ENCODE results near the gene SPRED2.

SPRED2 gene

DNA sequence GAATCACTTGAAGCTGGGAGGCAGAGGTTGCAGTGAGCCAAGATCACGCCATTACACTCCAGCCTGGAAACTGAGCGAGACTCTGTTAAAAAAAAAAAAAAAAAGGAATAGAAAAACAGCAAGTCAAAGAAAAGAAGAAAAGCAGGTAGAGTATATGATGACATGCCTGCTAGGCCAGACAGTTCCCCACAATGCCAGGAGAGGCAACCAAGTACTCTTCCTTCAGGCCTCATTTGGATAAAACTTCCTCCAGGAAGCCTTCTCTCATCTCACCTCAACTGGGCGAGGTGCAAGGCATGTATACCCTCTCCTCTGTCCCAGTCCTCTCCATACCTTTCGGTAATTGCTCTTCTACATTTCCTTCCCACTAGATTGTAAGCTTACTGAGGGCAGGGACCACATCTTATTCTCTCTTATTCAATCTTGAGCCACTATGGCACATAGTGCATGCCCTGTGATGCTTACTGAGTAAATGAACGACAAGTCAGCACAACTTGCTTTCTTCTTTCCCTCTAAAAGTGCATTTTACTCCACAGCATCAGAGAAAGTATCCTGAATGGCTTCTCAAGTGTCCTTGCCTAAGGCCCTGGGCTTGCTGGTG is 10.1 kb upstream of the SPRED2 start:
- DNase-seq (no peak), ATAC-seq (no peak)

GRCh38 chr2:65438137-65438899 is 5.9 kb upstream of the SPRED2 start:
- DNase-seq (no peak), ATAC-seq (no peak)

DNA sequence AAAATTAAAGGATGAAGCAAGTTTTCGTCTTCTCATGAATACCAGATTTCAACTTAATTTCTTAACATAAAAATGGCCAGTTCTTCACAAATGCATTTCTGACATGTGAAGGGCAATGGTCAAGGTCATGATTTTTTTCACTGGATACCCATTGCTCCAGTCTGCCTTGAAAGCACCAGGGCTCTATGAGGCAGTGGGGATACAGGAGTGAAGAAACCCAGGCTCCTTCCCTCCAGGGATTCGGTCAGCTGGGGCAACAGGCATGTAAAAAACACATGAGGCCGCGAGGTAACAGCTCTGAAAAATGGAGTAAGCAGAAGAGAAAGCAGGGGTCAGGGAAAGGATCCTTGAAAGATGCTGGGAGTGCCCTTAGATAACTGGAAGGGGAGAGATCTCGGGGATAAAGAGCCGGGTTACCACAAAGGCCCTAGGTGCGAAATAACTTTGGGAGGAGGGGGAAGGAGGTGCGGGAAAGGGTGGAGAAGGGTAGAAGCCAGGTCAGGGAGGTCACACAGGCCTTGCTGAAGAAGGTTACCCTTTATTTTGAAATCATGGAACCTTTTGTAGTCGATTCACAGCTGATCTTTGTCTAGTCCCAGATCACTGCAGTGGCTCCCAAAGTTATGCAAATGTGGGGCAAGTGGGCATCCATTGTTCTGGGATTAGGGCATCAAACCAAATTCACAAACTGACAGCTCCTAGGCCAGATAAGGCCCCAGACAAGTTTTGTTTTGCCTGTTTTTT is 5.2 kb upstream of the SPRED2 start:
- no peak for DNase-seq
- no peak for ATAC-seq

DNA sequence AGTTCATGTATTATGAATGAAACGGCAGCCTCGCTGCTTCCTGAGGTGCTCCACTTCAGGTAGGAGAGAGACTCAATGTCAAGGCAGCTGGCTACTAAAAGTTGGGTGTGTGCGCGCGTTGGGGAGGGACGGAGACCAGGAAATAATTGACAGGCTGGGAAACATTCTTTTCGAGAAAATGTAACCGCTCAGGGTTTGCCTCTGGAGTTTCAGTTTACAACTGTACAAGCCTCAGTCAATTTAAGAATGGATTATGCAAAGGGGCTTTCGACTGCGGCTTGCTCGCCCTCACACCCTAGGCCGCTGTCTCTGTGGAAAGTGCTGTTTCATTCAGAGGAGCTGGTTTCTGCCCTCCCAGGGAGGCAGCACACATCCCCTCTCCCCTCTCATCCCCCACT is 4.4 kb upstream of the SPRED2 start:
- peak; percentile 72 for ATAC-seq

GRCh38 chr2:65436169-65436823 is 3.9 kb upstream of the SPRED2 start:
- DNase-seq = peak; percentile 33
- ATAC-seq = no peak

More for the DNA sequence above, 4.4 kb upstream of the SPRED2 start:
- DNase-seq = peak; percentile 50

- DNase-seq (peak; percentile 68), ATAC-seq (no peak)
Measured at GRCh38 chr2:65435625-65436168, 3.3 kb upstream of the SPRED2 start.

DNA sequence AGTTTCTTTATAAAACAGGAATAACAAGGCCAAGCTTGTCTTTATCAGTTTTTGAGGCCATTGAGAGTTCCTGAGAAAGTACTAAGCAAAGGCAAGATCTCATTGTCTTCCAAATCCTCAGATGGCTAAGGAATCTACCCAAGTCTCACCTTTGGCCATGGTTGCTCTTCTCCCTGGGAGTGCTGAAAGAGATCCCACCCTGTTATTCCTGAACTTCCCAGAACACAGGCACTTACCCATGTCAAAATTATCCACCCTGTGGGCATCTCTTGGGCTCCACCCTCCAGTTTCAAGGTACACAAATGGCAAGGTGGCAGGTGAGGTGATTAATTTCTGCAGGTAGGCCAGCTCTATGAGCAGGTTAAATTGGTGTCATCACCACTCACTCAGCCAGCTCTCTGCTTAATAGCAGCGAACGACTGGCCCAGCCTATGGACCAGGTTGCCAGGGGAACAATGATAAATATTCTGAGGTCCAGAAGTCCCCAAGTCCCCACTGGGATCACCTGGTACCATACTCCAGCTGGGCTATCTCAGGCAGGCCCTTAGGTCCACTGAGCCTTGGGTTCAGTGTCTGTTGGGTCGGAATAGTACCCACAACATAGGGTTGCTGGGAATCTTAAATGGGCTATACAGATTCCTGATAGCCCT is 2.3 kb upstream of the SPRED2 start:
- DNase-seq (no peak), ATAC-seq (no peak)

DNA sequence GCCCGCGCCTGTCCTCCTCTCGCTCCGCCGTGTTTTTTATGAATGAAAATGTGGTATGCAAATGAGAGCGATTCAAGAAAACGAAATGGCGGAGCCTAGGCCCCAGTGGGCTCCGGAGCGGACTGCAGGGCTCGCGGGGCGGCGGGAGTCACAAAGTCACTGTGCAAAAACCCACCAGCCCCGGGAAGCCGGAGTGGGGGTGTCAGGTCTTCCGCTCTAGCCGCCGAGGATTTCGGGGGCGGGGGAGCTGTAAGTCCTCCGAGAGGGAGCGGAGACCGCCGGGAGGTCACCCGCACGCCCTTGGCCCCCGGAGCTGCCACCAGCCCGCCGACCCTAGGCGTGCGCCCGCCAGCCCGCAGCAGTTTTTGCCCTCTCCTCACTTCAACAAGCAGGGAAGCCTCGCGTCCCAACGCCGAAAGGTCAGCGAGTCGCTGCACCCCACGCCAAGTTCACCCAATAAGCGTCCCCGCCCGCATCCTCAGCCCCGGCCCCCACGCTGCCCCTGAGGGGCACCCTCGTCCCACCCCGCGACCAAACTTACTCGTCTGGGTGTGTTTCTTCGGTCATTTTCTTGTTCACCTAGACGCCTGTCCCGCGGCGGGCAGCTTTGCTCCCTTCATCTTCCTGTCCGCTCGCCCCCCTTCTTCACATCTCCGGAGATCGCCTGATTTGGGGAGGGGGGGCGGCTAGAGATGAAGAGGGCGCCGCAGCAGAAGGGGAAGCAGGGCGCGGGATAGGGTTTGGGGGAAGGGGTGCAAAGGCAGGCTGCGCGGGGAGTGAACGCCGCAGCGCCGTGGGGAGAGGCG is 775 bp downstream of the SPRED2 start:
- DNase-seq (peak; percentile 56), ATAC-seq (peak; percentile 30)

DNA sequence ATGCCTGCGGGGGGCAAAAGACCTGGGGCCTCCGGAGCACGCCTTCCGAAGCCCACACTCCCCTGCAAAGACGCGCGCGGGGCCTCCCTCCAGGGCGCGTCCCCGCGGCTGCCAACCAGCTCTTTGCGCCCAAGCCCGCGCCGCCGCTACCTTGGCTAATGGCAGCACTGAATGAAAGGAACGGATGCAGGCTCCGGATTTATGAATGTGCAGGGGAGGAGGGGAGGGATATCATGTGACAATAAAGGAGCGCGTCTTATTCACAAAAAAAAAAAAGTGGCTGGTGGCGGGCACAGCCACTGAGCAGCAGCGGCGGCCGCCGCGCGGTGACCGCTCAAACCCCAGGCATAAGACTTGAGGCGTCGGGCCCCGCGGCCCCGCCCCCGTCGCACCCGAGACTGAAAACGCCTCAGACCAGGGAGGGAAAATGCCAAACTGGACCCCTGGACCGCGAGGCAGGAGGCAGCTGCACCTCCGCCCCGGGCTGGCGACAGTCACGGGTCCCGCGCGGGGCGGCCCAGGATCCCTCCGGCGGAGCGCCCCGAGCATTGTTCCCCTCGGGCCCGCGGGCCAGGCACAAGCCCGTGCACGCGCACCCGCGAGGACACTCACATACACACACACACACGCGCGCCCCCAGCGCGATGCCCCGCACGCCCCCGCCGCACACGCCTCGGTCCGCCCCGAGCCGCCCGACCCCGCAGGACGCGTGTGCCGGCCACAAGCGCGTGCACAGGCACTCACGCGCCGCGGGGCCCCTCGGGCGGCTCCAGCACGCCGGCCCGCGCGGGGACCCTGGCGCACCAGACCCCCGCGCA is 1.6 kb downstream of the SPRED2 start:
- ATAC-seq (peak; percentile 45), DNase-seq (peak; percentile 50)

DNA sequence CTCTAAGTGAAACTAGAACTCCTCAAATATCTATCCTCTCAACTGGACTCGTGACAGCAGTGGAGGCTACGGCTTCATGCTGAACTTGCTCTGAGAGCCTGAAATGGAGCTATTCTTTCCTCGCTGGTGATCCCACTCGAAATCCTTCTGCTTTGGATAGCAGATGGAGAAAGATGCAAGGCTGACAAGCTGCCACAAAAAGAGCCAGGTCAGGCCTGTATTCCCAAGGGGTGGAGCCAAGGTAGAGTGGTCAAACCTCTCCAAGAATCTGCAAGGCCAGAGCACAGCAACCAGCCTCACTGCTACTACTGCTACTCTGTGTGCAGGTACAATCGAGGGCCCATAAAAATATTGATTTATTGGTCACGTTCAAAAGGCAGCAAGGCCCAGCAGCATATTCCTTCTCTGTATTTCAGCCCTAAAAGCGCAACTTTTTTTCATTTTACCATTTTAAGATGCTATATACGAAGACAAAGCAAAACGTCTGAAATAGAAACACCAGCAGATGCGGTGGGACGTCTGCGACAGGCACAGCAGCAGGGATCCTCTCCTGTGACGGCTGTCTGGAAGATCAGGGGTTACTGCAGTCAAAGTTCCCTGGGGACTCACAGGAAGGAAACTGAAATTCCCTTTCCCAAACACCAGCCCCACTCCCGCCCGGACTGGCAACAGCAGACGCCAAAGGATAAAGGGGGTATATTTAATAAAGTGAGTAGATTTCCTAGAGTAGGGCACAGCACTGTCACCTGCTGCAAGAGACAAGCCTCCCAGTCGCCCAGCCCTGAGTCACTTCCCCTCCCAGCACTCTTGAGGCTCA is 2.4 kb downstream of the SPRED2 start:
- DNase-seq (peak; percentile 64), ATAC-seq (peak; percentile 80)

DNA sequence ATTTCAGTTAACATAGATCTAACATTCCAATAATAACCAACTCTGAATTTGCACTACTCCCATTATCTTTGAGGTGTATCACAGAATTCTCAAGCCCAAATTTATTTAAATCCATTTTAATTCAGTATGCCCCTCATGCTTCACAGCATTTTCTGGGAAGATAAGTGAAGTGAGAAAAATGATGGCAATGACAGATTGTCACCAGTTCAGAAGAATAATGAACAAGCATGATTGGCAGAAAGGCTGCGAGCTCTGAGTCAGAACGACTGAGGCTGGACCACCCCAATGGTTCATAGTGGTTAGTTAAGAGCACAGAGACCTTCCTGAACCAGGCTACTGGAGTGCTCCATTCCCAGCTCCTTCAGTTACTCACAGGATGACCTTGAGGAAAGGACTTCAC is 4.9 kb downstream of the SPRED2 start:
- DNase-seq (no peak), ATAC-seq (no peak)

DNA sequence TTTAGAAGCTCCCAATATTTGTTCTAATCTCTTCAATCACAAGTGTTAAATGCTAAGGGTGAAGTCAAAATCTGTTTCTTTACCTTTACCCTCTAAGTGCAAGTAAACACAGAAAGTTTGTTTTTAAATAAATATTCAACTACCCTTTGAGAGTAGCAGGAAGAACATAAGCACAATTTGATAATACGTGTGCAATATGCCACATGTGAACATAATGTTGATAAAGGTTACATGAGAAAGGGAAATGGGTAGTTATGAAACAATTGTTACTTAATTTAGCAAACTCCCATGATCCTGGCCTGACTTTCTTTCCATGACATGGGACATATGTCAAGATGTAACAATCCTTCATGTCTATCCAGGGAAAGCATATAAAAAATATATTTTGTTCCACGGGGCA is 7.1 kb downstream of the SPRED2 start:
- DNase-seq (no peak), ATAC-seq (no peak)

GRCh38 chr2:65424391-65424790 is 8.0 kb downstream of the SPRED2 start:
- DNase-seq (no peak), ATAC-seq (no peak)

- no peak for ATAC-seq
- no peak for DNase-seq
Measured at GRCh38 chr2:65421432-65421748, 11.0 kb downstream of the SPRED2 start.

- ATAC-seq (no peak), DNase-seq (no peak)
Measured at GRCh38 chr2:65420712-65421431, 11.5 kb downstream of the SPRED2 start.

GRCh38 chr2:65417509-65418085 is 14.8 kb downstream of the SPRED2 start:
- peak; percentile 92 for ATAC-seq

DNA sequence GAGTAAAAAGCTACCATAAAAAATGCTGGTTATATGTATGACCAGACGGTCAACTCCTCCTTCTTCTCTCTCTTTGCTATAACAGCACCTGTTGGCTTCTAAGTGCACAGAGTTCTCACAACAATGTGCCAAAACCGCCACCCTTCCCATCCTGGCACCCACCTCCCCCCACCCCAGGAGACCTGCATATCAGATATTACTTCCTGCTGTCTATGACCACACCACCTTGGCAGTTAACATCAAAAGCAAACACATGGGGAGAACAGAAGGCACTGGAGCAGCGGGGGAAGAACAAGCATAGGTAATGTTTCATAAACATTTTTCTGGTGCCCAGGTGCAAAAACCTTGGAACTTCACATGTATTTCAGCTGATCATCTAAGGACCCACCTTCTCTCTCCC is 15.5 kb downstream of the SPRED2 start:
- DNase-seq (no peak), ATAC-seq (no peak)

More at GRCh38 chr2:65417509-65418085, 14.8 kb downstream of the SPRED2 start:
- DNase-seq = no peak

GRCh38 chr2:65416321-65416720 is 16.1 kb downstream of the SPRED2 start:
- no peak for DNase-seq
- no peak for ATAC-seq

Measured in stimulated activated naive CD8-positive, alpha-beta T cell treated with anti-CD3 and anti-CD28 coated beads, Interleukin-15, Interleukin-2, amounts not matched to agents 100 U/mL and 50 U/mL, for 24 hours (primary cell).